ENCODE results near the gene KRTAP4-8. TPM values are rescaled to one million over a fixed set of nuclear protein-coding genes. Genes with fewer than 3 reads are reported as not detected.
"Not testable (repeated sequence)": the region's sequence is repeated elsewhere in the genome, so short reads cannot be mapped to it uniquely, and the experiment has no call there.

KRTAP4-8 gene
- total and polyA plus RNA-seq, 4 donors: not detected

GRCh38 chr17:41119696-41120690 lies 22.1 kb upstream of the KRTAP4-8 start:
- not testable (repeated sequence) for H3K27ac ChIP-seq (ENCODE audit: low read depth in 1 of 2, low read length in 2 of 2); H3K4me1 ChIP-seq (ENCODE audit: control insufficient read depth in 4 of 4, insufficient read depth in 4 of 4, low read length in 3 of 4); H3K9ac ChIP-seq (ENCODE audit: low read depth in 1 of 2, low read length in 2 of 2); H3K4me3 ChIP-seq (ENCODE audit: low read depth in 1 of 3, low read length in 3 of 3); H3K36me3 ChIP-seq (ENCODE audit: control insufficient read depth in 4 of 4, insufficient read depth in 3 of 4, low read depth in 1 of 4, low read length in 3 of 4); H3K9me3 ChIP-seq (ENCODE audit: control insufficient read depth in 4 of 4, low read length in 3 of 4); H3K27me3 ChIP-seq (ENCODE audit: control insufficient read depth in 4 of 4, insufficient read depth in 4 of 4, low read length in 3 of 4); DNase-seq (ENCODE audit: low spot score)
- 55% methylated on average over 11 of the region's 11 CpGs for WGBS

- Histone ChIP-seq H3K4me3 (ENCODE audit: low read depth in 1 of 3, low read length in 3 of 3) (no peak overlapping the region), H3K4me1 (ENCODE audit: control insufficient read depth in 4 of 4, insufficient read depth in 4 of 4, low read length in 3 of 4) (no peaks in the 10 kb centered on the region), H3K9ac (ENCODE audit: low read depth in 1 of 2, low read length in 2 of 2) (no peak overlapping the region), H3K36me3 (ENCODE audit: control insufficient read depth in 4 of 4, insufficient read depth in 3 of 4, low read depth in 1 of 4, low read length in 3 of 4) (no peaks in the 10 kb centered on the region), H3K9me3 (ENCODE audit: control insufficient read depth in 4 of 4, low read length in 3 of 4) (no peaks in the 10 kb centered on the region), H3K27ac (ENCODE audit: low read depth in 1 of 2, low read length in 2 of 2) (no peak overlapping the region), H3K27me3 (ENCODE audit: control insufficient read depth in 4 of 4, insufficient read depth in 4 of 4, low read length in 3 of 4) (peaks cover 0 to 4% (median 0%) of the 10 kb centered on the region in 4 donors)
- no peak for DNase-seq (ENCODE audit: low spot score)
- no peak for TF ChIP-seq HNF4A (conservative IDR thresholded peaks at IDR 0.05)
- no peak for TF ChIP-seq SP1 (IDR thresholded peaks at IDR 0.05)
- TF ChIP-seq TAF1 (conservative IDR thresholded peaks at IDR 0.05): no peak
- no peak for TF ChIP-seq FOXA1 (IDR thresholded peaks at IDR 0.05)
- no peak for TF ChIP-seq HNF4G (IDR thresholded peaks at IDR 0.05)
- TF ChIP-seq YY1 (IDR thresholded peaks at IDR 0.05): no peak
- TF ChIP-seq FOXA2 (IDR thresholded peaks at IDR 0.05): no peak
- TF ChIP-seq REST (IDR thresholded peaks at IDR 0.05): no peak
- no peak for TF ChIP-seq RAD21 (IDR thresholded peaks at IDR 0.05)
- TF ChIP-seq, protein P1, sequence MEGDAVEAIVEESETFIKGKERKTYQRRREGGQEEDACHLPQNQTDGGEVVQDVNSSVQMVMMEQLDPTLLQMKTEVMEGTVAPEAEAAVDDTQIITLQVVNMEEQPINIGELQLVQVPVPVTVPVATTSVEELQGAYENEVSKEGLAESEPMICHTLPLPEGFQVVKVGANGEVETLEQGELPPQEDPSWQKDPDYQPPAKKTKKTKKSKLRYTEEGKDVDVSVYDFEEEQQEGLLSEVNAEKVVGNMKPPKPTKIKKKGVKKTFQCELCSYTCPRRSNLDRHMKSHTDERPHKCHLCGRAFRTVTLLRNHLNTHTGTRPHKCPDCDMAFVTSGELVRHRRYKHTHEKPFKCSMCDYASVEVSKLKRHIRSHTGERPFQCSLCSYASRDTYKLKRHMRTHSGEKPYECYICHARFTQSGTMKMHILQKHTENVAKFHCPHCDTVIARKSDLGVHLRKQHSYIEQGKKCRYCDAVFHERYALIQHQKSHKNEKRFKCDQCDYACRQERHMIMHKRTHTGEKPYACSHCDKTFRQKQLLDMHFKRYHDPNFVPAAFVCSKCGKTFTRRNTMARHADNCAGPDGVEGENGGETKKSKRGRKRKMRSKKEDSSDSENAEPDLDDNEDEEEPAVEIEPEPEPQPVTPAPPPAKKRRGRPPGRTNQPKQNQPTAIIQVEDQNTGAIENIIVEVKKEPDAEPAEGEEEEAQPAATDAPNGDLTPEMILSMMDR (IDR thresholded peaks at IDR 0.05; ENCODE audit: low read depth, low read length, missing input control): no peak
- no peak for TF ChIP-seq RXRA (IDR thresholded peaks at IDR 0.05)
- TF ChIP-seq, protein P2, sequence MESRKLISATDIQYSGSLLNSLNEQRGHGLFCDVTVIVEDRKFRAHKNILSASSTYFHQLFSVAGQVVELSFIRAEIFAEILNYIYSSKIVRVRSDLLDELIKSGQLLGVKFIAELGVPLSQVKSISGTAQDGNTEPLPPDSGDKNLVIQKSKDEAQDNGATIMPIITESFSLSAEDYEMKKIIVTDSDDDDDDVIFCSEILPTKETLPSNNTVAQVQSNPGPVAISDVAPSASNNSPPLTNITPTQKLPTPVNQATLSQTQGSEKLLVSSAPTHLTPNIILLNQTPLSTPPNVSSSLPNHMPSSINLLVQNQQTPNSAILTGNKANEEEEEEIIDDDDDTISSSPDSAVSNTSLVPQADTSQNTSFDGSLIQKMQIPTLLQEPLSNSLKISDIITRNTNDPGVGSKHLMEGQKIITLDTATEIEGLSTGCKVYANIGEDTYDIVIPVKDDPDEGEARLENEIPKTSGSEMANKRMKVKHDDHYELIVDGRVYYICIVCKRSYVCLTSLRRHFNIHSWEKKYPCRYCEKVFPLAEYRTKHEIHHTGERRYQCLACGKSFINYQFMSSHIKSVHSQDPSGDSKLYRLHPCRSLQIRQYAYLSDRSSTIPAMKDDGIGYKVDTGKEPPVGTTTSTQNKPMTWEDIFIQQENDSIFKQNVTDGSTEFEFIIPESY (IDR thresholded peaks at IDR 0.05): no peak
- no peak for TF ChIP-seq GABPA (IDR thresholded peaks at IDR 0.05 in 1 of 2, conservative IDR thresholded peaks at IDR 0.05 in 1 of 2)
- TF ChIP-seq EGR1 (IDR thresholded peaks at IDR 0.05; ENCODE audit: low read depth in 2 of 2): no peak
- TF ChIP-seq ATF3 (IDR thresholded peaks at IDR 0.05): no peak
- TF ChIP-seq JUND (IDR thresholded peaks at IDR 0.05): no peak
- no peak for TF ChIP-seq NR2F2 (IDR thresholded peaks at IDR 0.05)
- TF ChIP-seq, protein P3, sequence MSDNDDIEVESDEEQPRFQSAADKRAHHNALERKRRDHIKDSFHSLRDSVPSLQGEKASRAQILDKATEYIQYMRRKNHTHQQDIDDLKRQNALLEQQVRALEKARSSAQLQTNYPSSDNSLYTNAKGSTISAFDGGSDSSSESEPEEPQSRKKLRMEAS (IDR thresholded peaks at IDR 0.05): no peak
- 87% methylated on average over 4 of the region's 4 CpGs for WGBS
Measured at GRCh38 chr17:41118721-41119120, 20.8 kb upstream of the KRTAP4-8 start.

GRCh38 chr17:41117846-41118386 lies 20.0 kb upstream of the KRTAP4-8 start, which contains the start of gene KRTAP4-11:
Gene KRTAP4-11 (minus strand): TSS chr17:41118373. CDS start chr17:41118315, 58 bp downstream.
- H3K27ac ChIP-seq (ENCODE audit: low read depth in 1 of 2, low read length in 2 of 2); H3K4me3 ChIP-seq (ENCODE audit: low read depth in 1 of 3, low read length in 3 of 3); DNase-seq (ENCODE audit: low spot score); H3K27me3 ChIP-seq (ENCODE audit: control insufficient read depth in 4 of 4, insufficient read depth in 4 of 4, low read length in 3 of 4); H3K9me3 ChIP-seq (ENCODE audit: control insufficient read depth in 4 of 4, low read length in 3 of 4); H3K9ac ChIP-seq (ENCODE audit: low read depth in 1 of 2, low read length in 2 of 2); H3K36me3 ChIP-seq (ENCODE audit: control insufficient read depth in 4 of 4, insufficient read depth in 3 of 4, low read depth in 1 of 4, low read length in 3 of 4); H3K4me1 ChIP-seq (ENCODE audit: control insufficient read depth in 4 of 4, insufficient read depth in 4 of 4, low read length in 3 of 4): not testable (repeated sequence)
- 75% methylated on average over 10 of the region's 10 CpGs for WGBS
